ENCODE data around the gene TMEM128. TPM values are rescaled to one million over a fixed set of nuclear protein-coding genes. Genes with fewer than 3 reads are reported as not detected.
"Not testable (repeated sequence)": the region's sequence is repeated elsewhere in the genome, so short reads cannot be mapped to it uniquely, and the experiment has no call there.

TMEM128 gene
- total and polyA plus RNA-seq, 3 donors from 2014 or later: 22.3 to 47.4 (median 24.6) TPM

- 10 to 11% methylated on average over 37 to 41 of the region's 41 CpGs for WGBS, 2 donors
- TF ChIP-seq CTCF (IDR thresholded peaks at IDR 0.05) (no peak), POLR2A (IDR thresholded peaks at IDR 0.05) (no peak)
- Histone ChIP-seq H3K36me3 (ENCODE audit: low read depth, missing control alignments) (no peaks in the 10 kb centered on the region), H3K9me3 (no peaks in the 10 kb centered on the region), H3K4me3 (peak overlapping the region in 1 of 2 donors; percentile 6), H3K4me1 (no peaks in the 10 kb centered on the region), H3K27ac (no peak overlapping the region), H3K27me3 (no peaks in the 10 kb centered on the region)
- intact Hi-C loops (cut with DNase I; ENCODE audit: low total_unique reads): no loop called here
- no peak for DNase-seq
Measured at GRCh38 chr4:4225915-4226605, 22.0 kb downstream of the TMEM128 start.

GRCh38 chr4:4217113-4217512 is 30.9 kb downstream of the TMEM128 start:
- intact Hi-C loops (cut with DNase I; ENCODE audit: low total_unique reads): no loop called here
- TF ChIP-seq POLR2A (IDR thresholded peaks at IDR 0.05): no peak
- no peak for TF ChIP-seq CTCF (IDR thresholded peaks at IDR 0.05)

GRCh38 chr4:4216648-4217047 is 31.4 kb downstream of the TMEM128 start:
- 76 to 79% methylated on average over 7 of the region's 7 CpGs for WGBS, 2 donors
- no peak for DNase-seq
- H3K9me3 ChIP-seq: no peaks in the 10 kb centered on the region
- TF ChIP-seq CTCF (IDR thresholded peaks at IDR 0.05) (no peak), POLR2A (IDR thresholded peaks at IDR 0.05) (no peak)
- intact Hi-C loops (cut with DNase I; ENCODE audit: low total_unique reads): no loop called here
- H3K36me3 ChIP-seq (ENCODE audit: low read depth, missing control alignments): no peaks in the 10 kb centered on the region
- no peak overlapping the region for H3K4me3 ChIP-seq
- H3K4me1 ChIP-seq: no peaks in the 10 kb centered on the region
- no peaks in the 10 kb centered on the region for H3K27me3 ChIP-seq
- no peak overlapping the region for H3K27ac ChIP-seq

More at GRCh38 chr4:4217113-4217512, 30.9 kb downstream of the TMEM128 start:
- H3K9me3 ChIP-seq: no peaks in the 10 kb centered on the region
- H3K36me3 ChIP-seq (ENCODE audit: low read depth, missing control alignments): no peaks in the 10 kb centered on the region
- H3K4me3 ChIP-seq: no peak overlapping the region
- no peaks in the 10 kb centered on the region for H3K4me1 ChIP-seq
- no peak for DNase-seq
- H3K27me3 ChIP-seq: no peaks in the 10 kb centered on the region
- no peak overlapping the region for H3K27ac ChIP-seq
- 76 to 79% methylated on average over 5 of the region's 5 CpGs for WGBS, 2 donors

- intact Hi-C loops (cut with DNase I; ENCODE audit: low total_unique reads); H3K36me3 ChIP-seq (ENCODE audit: low read depth, missing control alignments); H3K27me3 ChIP-seq; H3K4me3 ChIP-seq; H3K9me3 ChIP-seq; H3K27ac ChIP-seq; DNase-seq; H3K4me1 ChIP-seq: not testable (repeated sequence)
- 78 to 82% methylated on average over 4 of the region's 4 CpGs for whole genome bisulfite sequencing, 2 donors
Measured at GRCh38 chr4:4213674-4214073, 34.3 kb downstream of the TMEM128 start.

- no peak overlapping the region for H3K4me3 ChIP-seq
- no peaks in the 10 kb centered on the region for H3K9me3 ChIP-seq
- TF ChIP-seq CTCF (IDR thresholded peaks at IDR 0.05): no peak
- no peak for TF ChIP-seq POLR2A (IDR thresholded peaks at IDR 0.05)
- intact Hi-C loops (cut with DNase I; ENCODE audit: low total_unique reads): no loop called here
- no peaks in the 10 kb centered on the region for H3K27me3 ChIP-seq
- H3K27ac ChIP-seq: no peak overlapping the region
- no peaks in the 10 kb centered on the region for H3K4me1 ChIP-seq
- no peaks in the 10 kb centered on the region for H3K36me3 ChIP-seq (ENCODE audit: low read depth, missing control alignments)
- DNase-seq: no peak
Measured at GRCh38 chr4:4206204-4206603, 41.8 kb downstream of the TMEM128 start.
